DND-41 (cell line): ENCODE measurements around the gene CCND1.
"Not testable (repeated sequence)": the region's sequence is repeated elsewhere in the genome, so short reads cannot be mapped to it uniquely, and the experiment has no call there.

Source experiments
- EZH2 ChIP-seq: IDR thresholded peaks from 3 replicates; pipeline ENCODE4 v1.6.1; 2012; ENCODE audit warnings: borderline replicate concordance, low read depth, mild to moderate bottlenecking, moderate library complexity, low read length, inconsistent platforms; ENCODE audit not compliant: severe bottlenecking
- TF ChIP-seq, protein P1 (sequence below): IDR thresholded peaks from 2 replicates; pipeline ENCODE4 v1.5.1; 2012; ENCODE audit warnings: borderline replicate concordance, low read length, moderate library complexity, mild to moderate bottlenecking; ENCODE audit not compliant: poor library complexity, severe bottlenecking; ENCODE audit errors: extremely low read depth

DNA sequence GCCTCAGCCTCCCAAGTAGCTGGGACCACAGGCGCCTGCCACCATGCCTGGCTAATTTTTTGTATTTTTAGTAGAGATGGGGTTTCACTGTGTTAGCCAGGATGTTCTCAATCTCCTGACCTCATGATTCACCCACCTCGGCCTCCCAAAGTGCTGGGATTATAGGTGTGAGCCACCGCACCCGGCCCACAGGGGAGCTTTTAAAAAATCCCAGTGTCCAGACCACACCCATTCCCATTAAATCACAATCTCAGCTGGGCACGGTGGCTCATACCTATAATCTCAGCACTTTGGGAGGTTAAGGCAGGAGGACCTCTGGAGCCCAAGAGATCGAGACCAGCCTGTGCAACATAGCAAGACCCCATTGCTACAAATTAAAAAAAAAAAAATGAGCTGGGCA, 55.0 kb downstream of the CCND1 start:
- TF ChIP-seq, protein P1, sequence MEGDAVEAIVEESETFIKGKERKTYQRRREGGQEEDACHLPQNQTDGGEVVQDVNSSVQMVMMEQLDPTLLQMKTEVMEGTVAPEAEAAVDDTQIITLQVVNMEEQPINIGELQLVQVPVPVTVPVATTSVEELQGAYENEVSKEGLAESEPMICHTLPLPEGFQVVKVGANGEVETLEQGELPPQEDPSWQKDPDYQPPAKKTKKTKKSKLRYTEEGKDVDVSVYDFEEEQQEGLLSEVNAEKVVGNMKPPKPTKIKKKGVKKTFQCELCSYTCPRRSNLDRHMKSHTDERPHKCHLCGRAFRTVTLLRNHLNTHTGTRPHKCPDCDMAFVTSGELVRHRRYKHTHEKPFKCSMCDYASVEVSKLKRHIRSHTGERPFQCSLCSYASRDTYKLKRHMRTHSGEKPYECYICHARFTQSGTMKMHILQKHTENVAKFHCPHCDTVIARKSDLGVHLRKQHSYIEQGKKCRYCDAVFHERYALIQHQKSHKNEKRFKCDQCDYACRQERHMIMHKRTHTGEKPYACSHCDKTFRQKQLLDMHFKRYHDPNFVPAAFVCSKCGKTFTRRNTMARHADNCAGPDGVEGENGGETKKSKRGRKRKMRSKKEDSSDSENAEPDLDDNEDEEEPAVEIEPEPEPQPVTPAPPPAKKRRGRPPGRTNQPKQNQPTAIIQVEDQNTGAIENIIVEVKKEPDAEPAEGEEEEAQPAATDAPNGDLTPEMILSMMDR, result not testable (repeated sequence)
- not testable (repeated sequence) for TF ChIP-seq EZH2
